K562 (cell line): ENCODE measurements around the gene KIF6. TPM values are rescaled to one million over a fixed set of nuclear protein-coding genes. Genes with fewer than 3 reads are reported as not detected.

Source experiments
- FOSL1 ChIP-seq: fragments of 200-800 bp; sonication (Bioruptor generic); conservative IDR thresholded peaks from 2 replicates; pipeline ENCODE4 v1.6.1; 2016; ENCODE audit warnings: missing genetic modification characterization, missing compliant biosample characterization
- GABPA ChIP-seq: fragments of 200-800 bp; sonication (Bioruptor generic); conservative IDR thresholded peaks from 2 replicates; pipeline ENCODE4 v1.6.1; 2016; ENCODE audit warnings: low read depth, missing genetic modification characterization, missing compliant biosample characterization
- HDAC8 ChIP-seq: fragments of 450-650 bp; IDR thresholded peaks from 2 replicates; pipeline ENCODE4 v1.6.1; 2016; ENCODE audit warnings: mild to moderate bottlenecking, missing genetic modification characterization, moderate library complexity, missing compliant biosample characterization
- HMG20A ChIP-seq: fragments of 450-650 bp; formaldehyde crosslinking; conservative IDR thresholded peaks from 2 replicates; pipeline ENCODE4 v1.4.0; 2020; ENCODE audit warnings: mild to moderate bottlenecking, mixed read lengths
- MBD2 ChIP-seq: sonication (generic); IDR thresholded peaks from 2 replicates; pipeline ENCODE4 v1.6.1; 2016; ENCODE audit warnings: low read depth, borderline replicate concordance
- MEF2D ChIP-seq: conservative IDR thresholded peaks from 2 replicates; pipeline ENCODE4 v1.6.1; 2016; ENCODE audit warnings: low read depth, missing genetic modification characterization, missing compliant biosample characterization
- MTA2 ChIP-seq: fragments of 450-650 bp; IDR thresholded peaks from 2 replicates; pipeline ENCODE4 v1.6.1; 2016; ENCODE audit warnings: low read depth
- SAP30 ChIP-seq: fragments of 200-600 bp; sonication (generic); IDR thresholded peaks from 2 replicates; pipeline ENCODE4 v1.6.1; 2012; ENCODE audit warnings: borderline replicate concordance, low read depth, mild to moderate bottlenecking, moderate library complexity, low read length, control low read depth, inconsistent platforms; ENCODE audit not compliant: insufficient read depth, poor library complexity, severe bottlenecking
- SMAD2 ChIP-seq: fragments of 150-350 bp; IDR thresholded peaks from 2 replicates; pipeline ENCODE4 v1.6.1; 2014; ENCODE audit warnings: low read depth, mild to moderate bottlenecking, low read length
- SMC3 ChIP-seq: conservative IDR thresholded peaks from 2 replicates; pipeline ENCODE4 v1.6.1; 2011; ENCODE audit warnings: low read depth, low read length, improper control_type of control experiment; ENCODE audit not compliant: insufficient read depth
- THRAP3 ChIP-seq: fragments of 450-650 bp; IDR thresholded peaks from 2 replicates; pipeline ENCODE4 v1.6.1; 2016; ENCODE audit warnings: mild to moderate bottlenecking, inconsistent platforms, borderline replicate concordance
- ZBTB12 ChIP-seq: fragments of 250-450 bp; sonication (Bioruptor Pico); IDR thresholded peaks from 2 replicates; pipeline ENCODE4 v1.4.0; 2020
- polyA plus RNA-seq, 8 experiments: library from polyadenylated mRNA; depleted of rRNA in 4 of 8; stranded (reverse) in 5 of 8; unstranded in 3 of 8; fragments of >200 nt; fragmentation: Nextera tagmentation in 2 of 8; fragmentation: Illumina TruSeq in 1 of 8; extraction: Ambion mirVana in 2 of 8; extraction: Trizol in 1 of 8; gene quantifications; 2 replicates each; pipeline versions ENCODE4 v1.2.1 to v1.2.3, GENCODE V29; 2011 to 2014; ENCODE audit warnings: inconsistent platforms in 1 of 8, missing spikeins in 1 of 8
- total RNA-seq, 7 experiments: library from RNA; depleted of rRNA in 6 of 7; stranded (reverse); fragments of >200 nt in 6 of 7; fragmentation: Illumina TruSeq in 2 of 7; extraction: Trizol in 2 of 7; gene quantifications; 2 replicates each; pipeline versions ENCODE4 v1.2.1 to v1.2.3, GENCODE V29; 2011 to 2021; ENCODE audit warnings: low replicate concordance in 1 of 7
- TF ChIP-seq, protein P1 (sequence below): fragments of 250-450 bp; sonication (Bioruptor Pico); IDR thresholded peaks from 2 replicates; pipeline ENCODE4 v1.8.0; 2022; ENCODE audit warnings: moderate library complexity, mild to moderate bottlenecking, inconsistent platforms
- TF ChIP-seq, protein P2 (sequence below): conservative IDR thresholded peaks from 2 replicates; pipeline ENCODE4 v1.6.1; 2011; ENCODE audit warnings: low read depth, mild to moderate bottlenecking, low read length; ENCODE audit not compliant: control insufficient read depth
- TF ChIP-seq, protein P3 (sequence below): sonication (generic); formaldehyde crosslinking; IDR thresholded peaks from 2 replicates; pipeline ENCODE4 v1.8.0; 2022; ENCODE audit warnings: mild to moderate bottlenecking, missing genetic modification reagents

KIF6 gene
- total and polyA plus RNA-seq, 9 of the 15 experiments (the other 6 are each of a cell fraction or from before 2014, with no cell fraction given), result not detected

DNA sequence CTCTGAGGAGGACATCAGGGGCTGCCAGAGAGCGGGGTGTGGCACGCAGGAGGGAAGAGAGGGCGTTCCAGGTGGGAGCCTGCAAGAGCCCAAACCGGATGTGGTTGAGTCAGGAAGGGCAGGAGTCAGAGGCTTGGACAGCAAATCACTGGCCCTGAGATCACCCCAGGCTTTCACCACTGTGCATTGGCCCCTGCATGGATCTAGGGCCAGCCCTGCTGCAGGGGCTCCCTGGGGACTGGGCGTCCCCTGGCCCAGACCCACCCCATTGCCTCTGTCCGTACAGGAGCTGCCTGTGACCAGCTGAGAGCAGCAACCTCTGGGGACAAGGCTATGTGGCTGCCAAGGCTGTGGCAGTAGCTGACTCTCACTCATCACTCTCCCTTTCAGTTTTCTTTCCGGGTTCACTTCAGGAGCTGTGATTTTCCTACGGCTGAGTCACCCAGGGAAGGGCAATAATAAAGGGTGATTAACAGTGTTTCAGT lies 444.9 kb downstream of the KIF6 start (continued):
- TF ChIP-seq, protein P1, sequence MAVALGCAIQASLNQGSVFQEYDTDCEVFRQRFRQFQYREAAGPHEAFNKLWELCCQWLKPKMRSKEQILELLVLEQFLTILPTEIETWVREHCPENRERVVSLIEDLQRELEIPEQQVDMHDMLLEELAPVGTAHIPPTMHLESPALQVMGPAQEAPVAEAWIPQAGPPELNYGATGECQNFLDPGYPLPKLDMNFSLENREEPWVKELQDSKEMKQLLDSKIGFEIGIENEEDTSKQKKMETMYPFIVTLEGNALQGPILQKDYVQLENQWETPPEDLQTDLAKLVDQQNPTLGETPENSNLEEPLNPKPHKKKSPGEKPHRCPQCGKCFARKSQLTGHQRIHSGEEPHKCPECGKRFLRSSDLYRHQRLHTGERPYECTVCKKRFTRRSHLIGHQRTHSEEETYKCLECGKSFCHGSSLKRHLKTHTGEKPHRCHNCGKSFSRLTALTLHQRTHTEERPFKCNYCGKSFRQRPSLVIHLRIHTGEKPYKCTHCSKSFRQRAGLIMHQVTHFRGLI (CRISPR knock-in tag), result no peak
- TF ChIP-seq FOSL1 (tag), result 0 out of 2 replicates have a peak, but pooled peaks have one; percentile 25
- TF ChIP-seq MTA2, result no peak
- TF ChIP-seq, protein P2, sequence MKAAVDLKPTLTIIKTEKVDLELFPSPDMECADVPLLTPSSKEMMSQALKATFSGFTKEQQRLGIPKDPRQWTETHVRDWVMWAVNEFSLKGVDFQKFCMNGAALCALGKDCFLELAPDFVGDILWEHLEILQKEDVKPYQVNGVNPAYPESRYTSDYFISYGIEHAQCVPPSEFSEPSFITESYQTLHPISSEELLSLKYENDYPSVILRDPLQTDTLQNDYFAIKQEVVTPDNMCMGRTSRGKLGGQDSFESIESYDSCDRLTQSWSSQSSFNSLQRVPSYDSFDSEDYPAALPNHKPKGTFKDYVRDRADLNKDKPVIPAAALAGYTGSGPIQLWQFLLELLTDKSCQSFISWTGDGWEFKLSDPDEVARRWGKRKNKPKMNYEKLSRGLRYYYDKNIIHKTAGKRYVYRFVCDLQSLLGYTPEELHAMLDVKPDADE, result no peak
- TF ChIP-seq HDAC8 (tag), result no peak
- TF ChIP-seq GABPA (tag), result peak; percentile 80
- TF ChIP-seq, protein P3, sequence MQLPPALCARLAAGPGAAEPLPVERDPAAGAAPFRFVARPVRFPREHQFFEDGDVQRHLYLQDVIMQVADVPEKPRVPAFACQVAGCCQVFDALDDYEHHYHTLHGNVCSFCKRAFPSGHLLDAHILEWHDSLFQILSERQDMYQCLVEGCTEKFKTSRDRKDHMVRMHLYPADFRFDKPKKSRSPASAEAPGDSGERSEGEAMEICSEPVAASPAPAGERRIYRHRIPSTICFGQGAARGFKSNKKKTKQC (CRISPR knock-in tag), result no peak
- TF ChIP-seq HMG20A, result no peak
- TF ChIP-seq MBD2, result no peak
- no peak for TF ChIP-seq MEF2D
- no peak for TF ChIP-seq THRAP3
- TF ChIP-seq SMC3, result no peak
- no peak for TF ChIP-seq SMAD2
- no peak for TF ChIP-seq ZBTB12 (CRISPR knock-in tag)
- no peak for TF ChIP-seq SAP30
